A673 (cell line): ENCODE results near the gene STYXL1. TPM values are rescaled to one million over a fixed set of nuclear protein-coding genes. Genes with fewer than 3 reads are reported as not detected.

Experiments
- BruUV-seq: library from RNA; stranded (reverse); fragments of 400-500 nt; replicated peaks from 2 replicates; lab custom pipeline; 2021; lab: Mats Ljungman, UMichigan
- CTCF ChIA-PET: fragments of 300-600 bp; sonication (Branson Sonifier 250); formaldehyde crosslinking; loops from one replicate; lab custom pipeline; 2022; ENCODE audit warnings: antibody characterized with exemption; lab: Charles Lee
- POLR2A ChIA-PET: fragments of 300-600 bp; sonication (Branson Sonifier 250); formaldehyde crosslinking; loops from one replicate; lab custom pipeline; 2022; ENCODE audit warnings: antibody characterized with exemption; ENCODE audit not compliant: low non-redundant PET; lab: Charles Lee
- DNase-seq: peaks from one replicate; pipeline ENCODE4 v3.0.0-alpha.2; 2015; ENCODE audit warnings: low spot score
- H3K27ac ChIP-seq: fragments of 200-600 bp; sonication (generic); 2 replicates; pipeline ENCODE4 v1.5.1; 2016; ENCODE audit warnings: mixed run types, low read depth, mild to moderate bottlenecking, mixed read lengths, antibody characterized with exemption, low read length; ENCODE audit not compliant: poor library complexity, severe bottlenecking
- H3K27me3 ChIP-seq: fragments of 200-600 bp; sonication (generic); replicated peaks from 2 replicates; pipeline ENCODE4 v1.6.1; 2017; ENCODE audit warnings: mixed run types, low read depth, mild to moderate bottlenecking, mixed read lengths, antibody characterized with exemption, low read length; ENCODE audit not compliant: insufficient read depth, poor library complexity
- H3K36me3 ChIP-seq: fragments of 200-600 bp; sonication (generic); 2 replicates; pipeline ENCODE4 v1.6.1; 2016; ENCODE audit warnings: mixed run types, mild to moderate bottlenecking, mixed read lengths, antibody characterized with exemption, low read length; ENCODE audit not compliant: insufficient read depth, poor library complexity, severe bottlenecking
- H3K4me1 ChIP-seq: fragments of 200-600 bp; sonication (generic); 2 replicates; pipeline ENCODE4 v1.6.1; 2017; ENCODE audit warnings: mixed run types, mild to moderate bottlenecking, mixed read lengths, antibody characterized with exemption, low read length; ENCODE audit not compliant: insufficient read depth, poor library complexity, severe bottlenecking
- H3K4me3 ChIP-seq: fragments of 200-600 bp; sonication (generic); 2 replicates; pipeline ENCODE4 v1.5.1; 2016; ENCODE audit warnings: low read depth, mixed run types, mild to moderate bottlenecking, mixed read lengths, low read length; ENCODE audit not compliant: poor library complexity, severe bottlenecking
- H3K9me3 ChIP-seq: fragments of 200-600 bp; sonication (generic); 2 replicates; pipeline ENCODE4 v1.6.1; 2016; ENCODE audit warnings: mixed run types, low read depth, mild to moderate bottlenecking, mixed read lengths, antibody characterized with exemption, low read length; ENCODE audit not compliant: poor library complexity, severe bottlenecking
- EZH2 ChIP-seq: fragments of 200-600 bp; sonication (generic); IDR thresholded peaks from 2 replicates; pipeline ENCODE4 v1.6.1; 2017; ENCODE audit warnings: borderline replicate concordance, low read depth, mild to moderate bottlenecking, mixed read lengths, antibody characterized with exemption, low read length; ENCODE audit not compliant: poor library complexity, severe bottlenecking
- intact Hi-C: fragments of 100-400 bp; cut with micrococcal nuclease; formaldehyde crosslinking; loops from one replicate; pipeline ENCODE4 v1.10.0; 2022; ENCODE audit not compliant: unreplicated experiment
- total RNA-seq: library from RNA; stranded (reverse); gene quantifications from 2 replicates; pipeline ENCODE4 v1.2.3, GENCODE V29; 2021
- TF ChIP-seq, protein P1 (sequence below): fragments of 300-800, 200-600 bp; sonication (generic); conservative IDR thresholded peaks from 2 replicates; pipeline ENCODE4 v1.5.1; 2017; ENCODE audit warnings: low read depth, mild to moderate bottlenecking, antibody characterized with exemption, low read length, moderate library complexity, mixed read lengths

The STYXL1 gene
- total RNA-seq, 1 experiment from 2014 or later: 36.3 TPM

DNA sequence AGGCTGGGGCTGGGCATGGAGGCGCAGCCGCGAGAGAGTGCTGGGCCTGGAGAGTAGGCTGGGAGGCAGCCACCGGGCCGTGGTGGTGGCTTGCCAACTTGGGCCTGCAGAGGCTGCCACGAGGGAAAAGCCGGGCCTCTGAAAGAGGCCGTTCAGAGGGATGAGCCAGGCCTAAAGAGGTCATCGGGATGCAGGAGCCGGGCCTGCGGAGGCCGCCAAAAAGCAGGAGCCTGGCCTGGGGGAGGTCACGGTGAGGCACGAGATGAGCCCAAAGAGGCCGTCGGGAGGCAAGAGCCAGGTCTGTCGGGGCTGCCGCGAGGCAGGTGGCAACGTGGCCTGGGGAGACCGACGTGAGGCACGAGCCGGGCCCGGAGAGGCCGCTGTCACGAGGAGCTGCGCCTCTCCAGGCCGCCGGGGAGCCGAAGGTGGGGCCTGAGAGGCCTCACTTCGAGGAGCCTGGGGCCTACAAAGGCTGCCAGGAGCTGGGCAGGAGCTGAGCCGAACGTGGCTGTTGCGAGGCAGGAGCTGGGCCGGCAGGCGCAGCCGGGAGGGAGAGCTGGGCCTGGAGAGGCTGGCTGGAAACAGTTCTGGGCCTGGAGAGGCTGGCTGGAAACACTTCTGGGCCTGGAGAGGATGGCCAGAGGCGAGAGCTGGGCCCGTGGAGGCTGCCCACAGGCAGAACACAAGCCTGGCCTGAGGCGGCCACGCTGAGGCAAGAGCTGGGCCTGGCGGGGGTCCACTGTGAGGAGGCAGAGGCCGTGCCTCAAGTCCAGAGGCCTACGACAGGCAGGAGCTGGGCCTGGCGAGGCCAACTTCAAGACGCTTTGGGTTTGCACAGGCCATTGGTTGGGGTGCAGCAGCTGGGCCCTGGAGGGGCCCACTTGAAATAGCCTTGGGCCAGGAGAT lies 24.7 kb upstream of the STYXL1 start:
- no peaks in the 10 kb centered on the region for H3K27me3 ChIP-seq
- no peak for TF ChIP-seq EZH2
- TF ChIP-seq, protein P1, sequence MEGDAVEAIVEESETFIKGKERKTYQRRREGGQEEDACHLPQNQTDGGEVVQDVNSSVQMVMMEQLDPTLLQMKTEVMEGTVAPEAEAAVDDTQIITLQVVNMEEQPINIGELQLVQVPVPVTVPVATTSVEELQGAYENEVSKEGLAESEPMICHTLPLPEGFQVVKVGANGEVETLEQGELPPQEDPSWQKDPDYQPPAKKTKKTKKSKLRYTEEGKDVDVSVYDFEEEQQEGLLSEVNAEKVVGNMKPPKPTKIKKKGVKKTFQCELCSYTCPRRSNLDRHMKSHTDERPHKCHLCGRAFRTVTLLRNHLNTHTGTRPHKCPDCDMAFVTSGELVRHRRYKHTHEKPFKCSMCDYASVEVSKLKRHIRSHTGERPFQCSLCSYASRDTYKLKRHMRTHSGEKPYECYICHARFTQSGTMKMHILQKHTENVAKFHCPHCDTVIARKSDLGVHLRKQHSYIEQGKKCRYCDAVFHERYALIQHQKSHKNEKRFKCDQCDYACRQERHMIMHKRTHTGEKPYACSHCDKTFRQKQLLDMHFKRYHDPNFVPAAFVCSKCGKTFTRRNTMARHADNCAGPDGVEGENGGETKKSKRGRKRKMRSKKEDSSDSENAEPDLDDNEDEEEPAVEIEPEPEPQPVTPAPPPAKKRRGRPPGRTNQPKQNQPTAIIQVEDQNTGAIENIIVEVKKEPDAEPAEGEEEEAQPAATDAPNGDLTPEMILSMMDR: no peak
- DNase-seq: no peak
- no peak overlapping the region for H3K27ac ChIP-seq
- H3K9me3 ChIP-seq: no peaks in the 10 kb centered on the region
- CTCF ChIA-PET: interaction anchor here (0.6 kb wide), 1 partner anchor 189 kb away, joined by 3 read pairs; no protein-coding TSS in a partner anchor
- H3K4me3 ChIP-seq: no peak overlapping the region
- BruUV-seq: no TSS peak
- POLR2A ChIA-PET: no interaction called here
- H3K4me1 ChIP-seq: peaks cover 6% of the 10 kb centered on the region
- H3K36me3 ChIP-seq: no peaks in the 10 kb centered on the region
- intact Hi-C loops: no loop called here

- ChIA-PET POLR2A (no interaction called here), CTCF (interaction anchor here (0.6 to 0.7 kb wide), 2 partner anchors 189 to 242 kb away, joined by 3 read pairs; no protein-coding TSS in a partner anchor)
These were observed 23.8 kb upstream of the STYXL1 start for GRCh38 chr7:76071316-76072242.

DNA sequence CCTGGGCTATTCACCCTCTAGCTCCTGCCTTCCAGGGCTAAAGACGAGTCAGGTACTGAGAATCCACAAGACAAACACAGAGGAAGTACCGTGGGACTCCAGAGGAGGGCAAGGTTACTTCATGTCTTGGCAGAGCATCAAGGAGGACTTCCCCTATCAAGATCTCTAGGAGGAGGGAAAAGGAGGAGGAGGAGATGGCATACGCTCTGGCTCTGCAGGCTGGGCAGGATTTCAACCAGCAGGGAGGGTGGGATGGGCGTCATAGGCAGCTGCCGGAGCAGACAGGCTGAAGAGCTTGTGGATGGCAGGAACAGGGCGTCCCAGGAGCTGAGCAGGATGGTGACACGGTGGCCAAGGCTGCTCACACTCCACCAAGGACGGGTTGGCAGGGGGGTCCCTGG lies 21.4 kb upstream of the STYXL1 start:
- Histone ChIP-seq H3K4me3 (no peak overlapping the region), H3K36me3 (peaks cover 28% of the 10 kb centered on the region), H3K27me3 (no peaks in the 10 kb centered on the region), H3K27ac (no peak overlapping the region), H3K9me3 (no peaks in the 10 kb centered on the region), H3K4me1 (peaks cover 6% of the 10 kb centered on the region)
- DNase-seq: peak; percentile 74
- intact Hi-C loops: no loop called here
- POLR2A ChIA-PET: interaction anchor here (0.7 kb wide), 1 partner anchor 22 kb away, joined by 3 read pairs; the partner anchor contains the start of gene STYXL1
- CTCF ChIA-PET: no interaction called here
- TF ChIP-seq, protein P1: 0 out of 2 replicates have a peak, but pooled peaks have one; percentile 17
- TF ChIP-seq EZH2: no peak
- no TSS peak for BruUV-seq

More at GRCh38 chr7:76071316-76072242, 23.8 kb upstream of the STYXL1 start:
- peaks cover 5% of the 10 kb centered on the region for H3K36me3 ChIP-seq
- no peak overlapping the region for H3K4me3 ChIP-seq
- no peaks in the 10 kb centered on the region for H3K9me3 ChIP-seq
- peaks cover 6% of the 10 kb centered on the region for H3K4me1 ChIP-seq
- intact Hi-C loops: no loop called here
- TF ChIP-seq, protein P1: no peak
- no peak for TF ChIP-seq EZH2
- peak overlapping the region; percentile 77 for H3K27ac ChIP-seq
- BruUV-seq: no TSS peak
- H3K27me3 ChIP-seq: no peaks in the 10 kb centered on the region
- DNase-seq: peak; percentile 59
